Neural progenitor cell (in vitro differentiated cells): ENCODE data around the gene CROCC2.

Source experiments
- CTCF ChIP-seq: fragments of 200-600 bp; sonication (generic); IDR thresholded peaks from 2 replicates; pipeline ENCODE4 v1.5.1; 2017; ENCODE audit warnings: antibody characterized with exemption, mild to moderate bottlenecking
- EZH2phosphoT487 ChIP-seq: fragments of 200-600 bp; sonication (generic); IDR thresholded peaks from 2 replicates; pipeline ENCODE4 v1.6.1; 2017; ENCODE audit warnings: antibody characterized with exemption

GRCh38 chr2:240906911-240907590 lies 915 bp downstream of the CROCC2 start:
- TF ChIP-seq CTCF: no peak
- TF ChIP-seq EZH2phosphoT487: no peak
